ENCODE results near the gene MRNIP.
"Not testable (repeated sequence)": the region's sequence is repeated elsewhere in the genome, so short reads cannot be mapped to it uniquely, and the experiment has no call there.

The MRNIP gene

DNA sequence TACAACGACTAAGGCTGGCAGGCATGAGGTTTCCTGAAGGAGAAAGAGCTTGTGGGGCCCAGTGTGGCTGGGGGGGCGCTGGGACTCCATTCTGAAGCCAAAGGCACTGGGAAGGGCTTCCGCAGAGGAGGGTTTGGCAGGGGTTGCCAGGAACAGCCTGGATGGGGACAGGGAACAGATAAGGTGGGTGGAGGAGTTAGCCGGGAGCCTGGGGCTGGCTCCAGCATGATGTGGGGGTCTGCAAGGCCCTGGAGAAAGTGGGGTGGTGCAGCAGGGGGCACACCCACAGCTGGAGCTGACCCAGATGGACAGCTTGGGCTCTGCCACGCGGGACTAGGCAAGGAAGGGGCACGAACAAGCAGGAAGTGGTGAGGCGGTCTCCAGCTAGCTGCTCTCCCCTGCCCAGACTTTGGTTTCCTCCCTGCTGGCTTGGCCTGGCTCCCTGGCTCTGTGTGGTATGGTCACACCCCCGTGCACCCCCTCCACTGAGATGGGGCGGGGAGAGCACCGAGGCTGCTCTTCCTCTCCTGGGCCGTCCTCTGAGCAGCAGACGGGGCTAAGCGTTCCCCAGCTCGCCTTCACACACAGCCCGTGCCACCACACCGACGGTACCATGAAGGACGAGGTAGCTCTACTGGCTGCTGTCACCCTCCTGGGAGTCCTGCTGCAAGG lies 65.0 kb downstream of the MRNIP start, which contains the start of gene LTC4S:
TSS of gene LTC4S (plus strand) at position 519 of the 672 bp plus-strand sequence. CDS start at position 614, 95 bp downstream.
- TF ChIP-seq, protein P1, sequence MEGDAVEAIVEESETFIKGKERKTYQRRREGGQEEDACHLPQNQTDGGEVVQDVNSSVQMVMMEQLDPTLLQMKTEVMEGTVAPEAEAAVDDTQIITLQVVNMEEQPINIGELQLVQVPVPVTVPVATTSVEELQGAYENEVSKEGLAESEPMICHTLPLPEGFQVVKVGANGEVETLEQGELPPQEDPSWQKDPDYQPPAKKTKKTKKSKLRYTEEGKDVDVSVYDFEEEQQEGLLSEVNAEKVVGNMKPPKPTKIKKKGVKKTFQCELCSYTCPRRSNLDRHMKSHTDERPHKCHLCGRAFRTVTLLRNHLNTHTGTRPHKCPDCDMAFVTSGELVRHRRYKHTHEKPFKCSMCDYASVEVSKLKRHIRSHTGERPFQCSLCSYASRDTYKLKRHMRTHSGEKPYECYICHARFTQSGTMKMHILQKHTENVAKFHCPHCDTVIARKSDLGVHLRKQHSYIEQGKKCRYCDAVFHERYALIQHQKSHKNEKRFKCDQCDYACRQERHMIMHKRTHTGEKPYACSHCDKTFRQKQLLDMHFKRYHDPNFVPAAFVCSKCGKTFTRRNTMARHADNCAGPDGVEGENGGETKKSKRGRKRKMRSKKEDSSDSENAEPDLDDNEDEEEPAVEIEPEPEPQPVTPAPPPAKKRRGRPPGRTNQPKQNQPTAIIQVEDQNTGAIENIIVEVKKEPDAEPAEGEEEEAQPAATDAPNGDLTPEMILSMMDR (conservative IDR thresholded peaks at IDR 0.05; ENCODE audit: low read depth), result no peak
- H3K27ac ChIP-seq, result peak within 1 kb of the TSS; percentile 86
- CTCF ChIA-PET, result interaction anchor here (1.2 to 7.0 kb wide), 2 partner anchors 20 to 30 kb away, joined by 3 to 39 read pairs; no protein-coding TSS in a partner anchor
- POLR2A ChIA-PET (ENCODE audit: low non-redundant PET), result interaction anchor here (1.0 kb wide), 1 partner anchor 31 kb away, joined by 3 read pairs; no protein-coding TSS in a partner anchor
- DNase-seq (ENCODE audit: low spot score), result no peak

DNA sequence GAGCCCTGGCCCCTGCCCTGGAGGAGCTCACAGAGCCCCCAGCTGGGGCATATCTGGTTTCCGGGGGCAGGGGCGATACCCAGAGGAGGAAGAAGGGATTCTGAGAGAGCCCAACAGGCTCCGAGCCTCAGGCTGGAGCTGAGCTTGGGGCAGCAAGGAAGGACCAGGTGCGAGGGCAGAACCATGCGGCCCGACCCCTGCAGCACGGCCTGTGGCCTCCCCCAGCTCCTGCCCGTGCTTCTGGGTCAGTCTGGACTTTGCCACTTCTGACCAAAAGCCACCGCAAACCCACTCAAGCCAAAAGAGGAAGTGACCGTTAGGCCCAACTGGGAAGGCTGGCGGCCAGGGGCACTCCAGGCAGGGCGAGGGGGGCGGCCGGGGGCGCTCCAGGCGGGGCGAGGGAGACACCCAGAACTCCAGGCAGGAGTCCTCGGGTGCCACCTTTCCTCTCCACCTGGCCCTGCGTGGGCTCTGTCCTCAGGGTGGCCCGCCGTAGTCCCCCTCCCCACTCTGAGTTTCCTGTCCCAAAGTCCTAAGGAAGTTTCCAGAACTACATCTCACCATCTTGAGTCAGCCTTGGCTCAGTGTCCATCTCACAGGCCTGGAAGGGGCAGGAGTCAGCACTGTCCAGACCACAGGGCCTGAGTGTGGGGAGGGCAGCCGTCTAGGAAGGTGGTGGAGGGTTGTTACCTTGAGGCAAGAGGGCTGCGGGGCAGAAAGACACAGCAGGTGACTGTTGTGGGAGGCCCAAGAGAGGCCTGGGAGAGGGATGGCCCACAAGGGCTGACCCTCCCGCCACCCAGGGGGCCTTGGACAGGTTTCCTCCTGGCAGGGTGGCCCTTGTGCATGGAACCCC lies 65.8 kb downstream of the MRNIP start:
- CTCF ChIA-PET, result interaction anchor here (0.7 to 7.0 kb wide), 2 partner anchors 9 to 30 kb away, joined by 3 to 39 read pairs; no protein-coding TSS in a partner anchor
- H3K27ac ChIP-seq, result peak overlapping the region; percentile 86
- DNase-seq (ENCODE audit: low spot score), result no peak
- TF ChIP-seq, protein P1 (conservative IDR thresholded peaks at IDR 0.05; ENCODE audit: low read depth), result no peak
- POLR2A ChIA-PET (ENCODE audit: low non-redundant PET), result interaction anchor here (1.0 kb wide), 1 partner anchor 30 kb away, joined by 3 read pairs; no protein-coding TSS in a partner anchor

DNA sequence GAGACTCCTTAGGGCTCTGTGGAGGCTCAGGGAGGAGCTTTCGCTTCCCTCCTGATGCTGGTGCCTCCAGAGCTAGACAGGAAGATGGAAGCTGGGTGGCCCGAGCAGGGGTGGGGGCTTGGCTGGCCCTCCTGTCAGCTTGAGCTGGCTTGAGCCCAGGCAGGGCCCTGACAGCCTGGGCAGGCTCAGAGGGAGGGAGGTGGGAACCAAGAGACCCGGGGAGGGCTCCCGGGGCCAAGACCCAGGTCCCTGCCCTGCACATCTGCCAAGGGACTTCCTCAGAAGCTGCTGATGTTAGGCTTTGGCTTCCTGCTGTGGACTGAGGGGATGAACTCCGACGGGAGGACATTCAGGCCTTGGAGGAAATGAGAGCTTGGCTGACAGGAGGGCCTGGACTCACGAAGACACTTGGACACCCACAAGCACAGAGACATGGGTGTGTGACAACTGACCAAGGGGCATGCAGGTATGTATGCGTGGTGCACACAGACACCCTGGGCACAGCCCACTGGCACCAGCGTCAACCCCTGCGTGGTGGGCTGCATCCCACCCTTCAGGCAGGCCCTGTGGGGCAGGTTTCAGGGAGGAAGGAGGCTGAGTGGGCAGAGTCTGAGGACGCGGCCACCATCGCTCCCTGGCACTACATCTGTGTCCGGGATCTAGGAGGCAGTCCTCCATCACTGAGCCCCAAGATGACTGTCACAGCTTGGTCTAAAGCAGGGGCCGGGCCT lies 66.6 kb downstream of the MRNIP start:
- ChIA-PET CTCF (interaction anchor here (0.7 to 7.0 kb wide), 2 partner anchors 10 to 29 kb away, joined by 3 to 39 read pairs; no protein-coding TSS in a partner anchor), POLR2A (ENCODE audit: low non-redundant PET) (no interaction called here)
- H3K27ac ChIP-seq, result peak overlapping the region; percentile 5; the same call in 1 of the 2 replicates
- TF ChIP-seq, protein P1 (conservative IDR thresholded peaks at IDR 0.05; ENCODE audit: low read depth), result no peak
- no peak for DNase-seq (ENCODE audit: low spot score)

DNA sequence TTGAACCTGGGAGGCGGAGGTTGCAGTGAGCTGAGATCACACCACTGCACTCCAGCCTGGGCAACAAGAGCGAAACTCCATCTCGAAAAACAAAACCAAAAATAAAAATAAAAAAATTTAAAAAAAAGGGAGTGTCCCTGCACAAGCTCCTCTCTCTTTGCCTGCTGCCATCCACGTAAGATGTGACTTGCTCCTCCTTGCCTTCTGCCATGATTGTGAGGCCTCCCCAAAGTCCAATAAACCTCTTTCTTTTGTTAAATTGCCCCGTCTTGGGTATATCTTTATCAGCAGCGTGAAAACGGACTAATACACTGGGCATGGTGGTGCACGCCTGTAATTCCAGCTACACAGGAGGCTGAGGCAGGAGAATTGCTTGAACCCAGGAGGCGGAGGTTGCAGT lies 69.3 kb downstream of the MRNIP start:
- H3K27ac ChIP-seq; POLR2A ChIA-PET (ENCODE audit: low non-redundant PET); DNase-seq (ENCODE audit: low spot score): not testable (repeated sequence)
- CTCF ChIA-PET, result interaction anchor here (1.1 kb wide), 1 partner anchor 9 kb away, joined by 9 read pairs; no protein-coding TSS in a partner anchor

DNA sequence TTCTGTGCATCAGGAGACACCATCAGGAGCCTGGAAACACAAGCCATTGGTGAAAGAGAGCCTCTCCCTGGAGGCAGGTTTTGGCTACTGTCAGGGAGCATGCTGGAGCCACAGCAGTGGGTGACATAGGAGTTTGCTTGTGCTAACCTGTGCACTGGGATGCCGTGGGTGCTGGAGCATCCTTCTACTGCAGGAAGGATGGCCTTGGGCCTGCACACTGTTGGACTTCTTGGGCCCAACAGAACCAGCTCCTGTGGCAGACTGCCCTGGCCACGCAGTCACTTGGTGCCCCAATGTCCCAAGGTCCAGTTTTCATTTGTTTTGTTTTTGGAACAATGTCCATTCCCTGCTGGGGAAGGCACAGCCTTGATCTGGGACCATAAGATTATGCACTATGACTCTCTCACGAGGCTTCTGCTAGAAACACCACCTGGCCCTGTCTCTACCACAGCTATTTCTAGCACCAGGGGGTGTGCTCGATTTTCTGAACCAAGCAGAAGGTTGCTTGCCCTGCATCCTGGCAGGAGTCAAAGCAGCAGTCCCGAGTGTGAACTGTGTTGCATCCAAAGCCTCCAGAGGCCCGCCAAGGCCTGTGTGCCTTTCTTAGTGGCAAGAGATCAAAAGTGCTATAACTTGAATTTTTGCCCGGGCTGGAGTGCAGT lies 70.3 kb downstream of the MRNIP start:
- POLR2A ChIA-PET (ENCODE audit: low non-redundant PET), result no interaction called here

More for the DNA sequence above, 70.3 kb downstream of the MRNIP start:
- H3K27ac ChIP-seq, result no peak overlapping the region
- TF ChIP-seq, protein P1 (conservative IDR thresholded peaks at IDR 0.05; ENCODE audit: low read depth), result no peak
- no peak for DNase-seq (ENCODE audit: low spot score)
- CTCF ChIA-PET, result interaction anchor here (0.5 to 1.1 kb wide), 3 partner anchors 8 to 120 kb away, joined by 3 to 9 read pairs (median 3); no protein-coding TSS in a partner anchor

Measured in RWPE1 (cell line).